SK-N-SH (cell line): Measurements from ENCODE around the gene RPL21. TPM values are rescaled to one million over a fixed set of nuclear protein-coding genes. Genes with fewer than 3 reads are reported as not detected.

Source experiments
- CTCF ChIA-PET: fragments of 300-600, 350-600 bp; formaldehyde crosslinking; extraction: SDS; loops from one replicate; lab custom pipeline; 2021; lab: Yijun Ruan, JAX
- POLR2A ChIA-PET: fragments of 350-600 bp; sonication (Branson Sonifier 250); formaldehyde crosslinking; extraction: SDS; loops from one replicate; lab custom pipeline; 2020; ENCODE audit warnings: antibody characterized with exemption, inconsistent platforms; lab: Yijun Ruan, JAX
- DNase-seq: peaks from one replicate; pipeline ENCODE4 v3.0.0; 2012
- H2AFZ ChIP-seq: fragments of 200-600 bp; sonication (generic); 2 replicates; pipeline ENCODE4 v1.8.1; 2016; ENCODE audit warnings: antibody characterized with exemption, mild to moderate bottlenecking, low read depth
- H3F3A ChIP-seq: fragments of 200-600 bp; sonication (generic); replicated peaks from 2 replicates; pipeline ENCODE3; 2016; ENCODE audit warnings: antibody characterized with exemption, mild to moderate bottlenecking; ENCODE audit not compliant: insufficient read depth
- H3K27ac ChIP-seq, 2 experiments: fragments of 200-500 bp in 1 of 2; fragments of 200-600 bp in 1 of 2; sonication (Bioruptor generic) in 1 of 2; sonication (generic), shearing (Covaris generic) in 1 of 2; 2 replicates each; pipeline versions ENCODE4 v1.5.1 to v1.6.1; 2014 to 2016; ENCODE audit warnings: low read depth in 2 of 2, inconsistent platforms in 1 of 2, low read length in 1 of 2, mild to moderate bottlenecking in 1 of 2, mixed read lengths in 1 of 2
- H3K27me3 ChIP-seq: fragments of 200-600 bp; sonication (generic), shearing (Covaris generic); 2 replicates; pipeline ENCODE4 v1.6.1; 2016; ENCODE audit warnings: mixed run types; ENCODE audit not compliant: insufficient read depth
- H3K36me3 ChIP-seq, 2 experiments: fragments of 200-500 bp in 1 of 2; fragments of 200-600 bp in 1 of 2; sonication (Bioruptor generic) in 1 of 2; sonication (generic) in 1 of 2; replicated peaks in 1 of 2; 2 replicates each; pipeline versions ENCODE3 to v1.5.1; 2014 to 2016; ENCODE audit warnings: low read length in 1 of 2, mild to moderate bottlenecking in 1 of 2; ENCODE audit not compliant: insufficient read depth in 2 of 2, control insufficient read depth in 1 of 2
- H3K4me1 ChIP-seq, 2 experiments: fragments of 200-500 bp in 1 of 2; fragments of 200-600 bp in 1 of 2; sonication (Bioruptor generic) in 1 of 2; sonication (generic), shearing (Covaris generic) in 1 of 2; 2 replicates each; pipeline versions ENCODE4 v1.5.1 to v1.6.1; 2014 to 2016; ENCODE audit warnings: low read depth in 1 of 2, low read length in 1 of 2, mixed run types in 1 of 2; ENCODE audit not compliant: insufficient read depth in 2 of 2, control insufficient read depth in 1 of 2
- H3K4me2 ChIP-seq: fragments of 200-600 bp; sonication (generic), shearing (Covaris generic); 2 replicates; pipeline ENCODE4 v1.6.1; 2017; ENCODE audit warnings: mixed run types
- H3K4me3 ChIP-seq, 2 experiments: fragments of 200-500 bp in 1 of 2; fragments of 200-600 bp in 1 of 2; sonication (Bioruptor generic) in 1 of 2; sonication (generic), shearing (Covaris generic) in 1 of 2; 2 replicates each; pipeline versions ENCODE4 v1.5.1 to v1.8.1; 2014 to 2016; ENCODE audit warnings: low read depth in 2 of 2, inconsistent platforms in 1 of 2, low read length in 1 of 2, mild to moderate bottlenecking in 1 of 2, mixed read lengths in 1 of 2, moderate library complexity in 1 of 2
- H3K79me2 ChIP-seq: fragments of 200-600 bp; sonication (generic); 2 replicates; pipeline ENCODE4 v1.8.1; 2017; ENCODE audit warnings: mild to moderate bottlenecking; ENCODE audit not compliant: insufficient read depth
- H3K9ac ChIP-seq: fragments of 200-600 bp; sonication (generic); 2 replicates; pipeline ENCODE4 v1.6.1; 2017; ENCODE audit warnings: mixed run types
- H3K9me2 ChIP-seq: fragments of 200-600 bp; sonication (generic); 2 replicates; pipeline ENCODE4 v1.6.1; 2017; ENCODE audit warnings: mixed run types
- H3K9me3 ChIP-seq: fragments of 200-600 bp; sonication (generic); 2 replicates; pipeline ENCODE4 v1.6.1; 2017; ENCODE audit warnings: mixed run types, mild to moderate bottlenecking, moderate library complexity
- H4K20me1 ChIP-seq: fragments of 200-600 bp; sonication (generic); 2 replicates; pipeline ENCODE4 v1.6.1; 2017; ENCODE audit warnings: mild to moderate bottlenecking, mixed run types; ENCODE audit not compliant: insufficient read depth
- ELF1 ChIP-seq: IDR thresholded peaks from 2 replicates; pipeline ENCODE4 v1.4.0; 2012
- EP300 ChIP-seq, 2 experiments: IDR thresholded peaks; 2 replicates each; pipeline versions ENCODE4 v1.4.0 to v1.6.1; 2012; ENCODE audit warnings: borderline replicate concordance in 1 of 2, low read depth in 1 of 2, low read length in 1 of 2
- FOXM1 ChIP-seq: IDR thresholded peaks from 2 replicates; pipeline ENCODE4 v1.4.0; 2012; ENCODE audit warnings: low read depth, mild to moderate bottlenecking
- JUND ChIP-seq: IDR thresholded peaks from 2 replicates; pipeline ENCODE4 v1.4.0; 2012
- MEF2A ChIP-seq: IDR thresholded peaks from 2 replicates; pipeline ENCODE4 v1.4.0; 2012; ENCODE audit warnings: low read depth, borderline replicate concordance
- MXI1 ChIP-seq: IDR thresholded peaks from 2 replicates; pipeline ENCODE4 v1.6.1; 2012; ENCODE audit warnings: mild to moderate bottlenecking, low read depth, low read length, improper control_type of control experiment
- POLR2AphosphoS5 ChIP-seq: IDR thresholded peaks from 2 replicates; pipeline ENCODE4 v1.6.1; 2012; ENCODE audit warnings: low read depth, low read length
- RAD21 ChIP-seq: IDR thresholded peaks from 2 replicates; pipeline ENCODE4 v1.6.1; 2012; ENCODE audit warnings: mild to moderate bottlenecking, low read length
- RFX5 ChIP-seq: IDR thresholded peaks from 2 replicates; pipeline ENCODE4 v1.6.1; 2012; ENCODE audit warnings: mild to moderate bottlenecking, improper control_type of control experiment, low read length
- RXRA ChIP-seq: IDR thresholded peaks from 2 replicates; pipeline ENCODE4 v1.4.0; 2012; ENCODE audit warnings: low read depth, mild to moderate bottlenecking, borderline replicate concordance
- SIN3A ChIP-seq: IDR thresholded peaks from 2 replicates; pipeline ENCODE4 v1.6.1; 2012; ENCODE audit warnings: low read depth, mild to moderate bottlenecking, low read length, moderate library complexity, borderline replicate concordance
- TCF12 ChIP-seq: IDR thresholded peaks from 2 replicates; pipeline ENCODE4 v1.4.0; 2012
- WGBS: methylation state at CpG from one replicate; pipeline ENCODE4 v1.1.6; 2017; ENCODE audit warnings: low lambda C conversion rate; 5-methylcytosine and 5-hydroxymethylcytosine counted together
- polyA plus RNA-seq, 3 experiments: library from polyadenylated mRNA; depleted of rRNA; stranded (reverse); fragments of >200 nt; gene quantifications; 2 replicates each; pipeline ENCODE4 v1.2.3, GENCODE V29; 2012
- TF ChIP-seq, protein P1 (sequence below): IDR thresholded peaks from 2 replicates; pipeline ENCODE4 v1.4.0; 2012; ENCODE audit warnings: low read depth
- TF ChIP-seq, protein P2 (sequence below): fragments of 200-600 bp; sonication (generic); IDR thresholded peaks from 2 replicates; pipeline ENCODE4 v1.6.1; 2017; ENCODE audit warnings: antibody characterized with exemption, mild to moderate bottlenecking, moderate library complexity
- TF ChIP-seq, protein P3 (sequence below): IDR thresholded peaks from 2 replicates; pipeline ENCODE4; 2012

The RPL21 gene
- polyA plus RNA-seq, 1 of the 3 experiments (the other 2 are of a cell fraction): 1,261 TPM

DNA sequence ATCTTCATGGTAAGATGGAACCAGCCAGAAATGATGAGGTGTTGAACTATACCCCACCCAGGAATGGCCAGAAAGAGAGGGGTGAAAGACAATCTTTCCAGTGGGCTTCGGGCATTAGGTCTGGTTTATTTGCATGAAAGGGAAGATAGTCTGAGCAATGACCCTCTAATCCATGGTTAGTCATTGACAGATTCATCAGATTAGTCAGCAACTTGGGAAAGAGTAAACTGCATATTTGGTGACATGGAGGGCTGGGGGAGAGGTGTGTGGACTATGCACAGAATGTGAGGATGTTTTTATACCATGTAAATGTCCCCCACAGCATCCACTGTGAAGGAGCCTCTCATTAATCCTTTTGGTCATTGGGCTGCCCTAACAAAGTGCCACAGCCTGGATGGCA is 49.7 kb upstream of the RPL21 start:
- Histone ChIP-seq H4K20me1 (no peaks in the 10 kb centered on the region), H3K4me3 (no peak overlapping the region), H3K9me2 (no peaks in the 10 kb centered on the region), H3K27me3 (no peaks in the 10 kb centered on the region), H3K36me3 (peaks cover 0 to 3% of the 10 kb centered on the region in 2 experiments), H3K9me3 (no peaks in the 10 kb centered on the region), H3K79me2 (no peaks in the 10 kb centered on the region), H3K9ac (no peak overlapping the region), H3K27ac (no peak overlapping the region), H3K4me1 (no peaks in the 10 kb centered on the region), H3K4me2 (no peak overlapping the region), H3F3A (no peaks in the 10 kb centered on the region), H2AFZ (no peak overlapping the region)
- no peak for DNase-seq
- TF ChIP-seq, protein P1, sequence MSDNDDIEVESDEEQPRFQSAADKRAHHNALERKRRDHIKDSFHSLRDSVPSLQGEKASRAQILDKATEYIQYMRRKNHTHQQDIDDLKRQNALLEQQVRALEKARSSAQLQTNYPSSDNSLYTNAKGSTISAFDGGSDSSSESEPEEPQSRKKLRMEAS: no peak
- TF ChIP-seq EP300 (IDR thresholded peaks at IDR 0.05; ENCODE audit: borderline replicate concordance in 1 of 2, low read depth in 1 of 2, low read length in 1 of 2) (no peak), SIN3A (no peak), MXI1 (no peak), JUND (no peak), TCF12 (no peak), FOXM1 (no peak), MEF2A (no peak), RFX5 (no peak), POLR2AphosphoS5 (no peak)
- TF ChIP-seq, protein P2, sequence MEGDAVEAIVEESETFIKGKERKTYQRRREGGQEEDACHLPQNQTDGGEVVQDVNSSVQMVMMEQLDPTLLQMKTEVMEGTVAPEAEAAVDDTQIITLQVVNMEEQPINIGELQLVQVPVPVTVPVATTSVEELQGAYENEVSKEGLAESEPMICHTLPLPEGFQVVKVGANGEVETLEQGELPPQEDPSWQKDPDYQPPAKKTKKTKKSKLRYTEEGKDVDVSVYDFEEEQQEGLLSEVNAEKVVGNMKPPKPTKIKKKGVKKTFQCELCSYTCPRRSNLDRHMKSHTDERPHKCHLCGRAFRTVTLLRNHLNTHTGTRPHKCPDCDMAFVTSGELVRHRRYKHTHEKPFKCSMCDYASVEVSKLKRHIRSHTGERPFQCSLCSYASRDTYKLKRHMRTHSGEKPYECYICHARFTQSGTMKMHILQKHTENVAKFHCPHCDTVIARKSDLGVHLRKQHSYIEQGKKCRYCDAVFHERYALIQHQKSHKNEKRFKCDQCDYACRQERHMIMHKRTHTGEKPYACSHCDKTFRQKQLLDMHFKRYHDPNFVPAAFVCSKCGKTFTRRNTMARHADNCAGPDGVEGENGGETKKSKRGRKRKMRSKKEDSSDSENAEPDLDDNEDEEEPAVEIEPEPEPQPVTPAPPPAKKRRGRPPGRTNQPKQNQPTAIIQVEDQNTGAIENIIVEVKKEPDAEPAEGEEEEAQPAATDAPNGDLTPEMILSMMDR: no peak
- TF ChIP-seq, protein P3, sequence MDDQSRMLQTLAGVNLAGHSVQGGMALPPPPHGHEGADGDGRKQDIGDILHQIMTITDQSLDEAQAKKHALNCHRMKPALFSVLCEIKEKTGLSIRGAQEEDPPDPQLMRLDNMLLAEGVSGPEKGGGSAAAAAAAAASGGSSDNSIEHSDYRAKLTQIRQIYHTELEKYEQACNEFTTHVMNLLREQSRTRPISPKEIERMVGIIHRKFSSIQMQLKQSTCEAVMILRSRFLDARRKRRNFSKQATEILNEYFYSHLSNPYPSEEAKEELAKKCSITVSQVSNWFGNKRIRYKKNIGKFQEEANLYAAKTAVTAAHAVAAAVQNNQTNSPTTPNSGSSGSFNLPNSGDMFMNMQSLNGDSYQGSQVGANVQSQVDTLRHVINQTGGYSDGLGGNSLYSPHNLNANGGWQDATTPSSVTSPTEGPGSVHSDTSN: no peak
- WGBS: 20% methylated on average over 1 of the region's 1 CpG
- ChIA-PET CTCF (no interaction called here), POLR2A (no interaction called here)

DNA sequence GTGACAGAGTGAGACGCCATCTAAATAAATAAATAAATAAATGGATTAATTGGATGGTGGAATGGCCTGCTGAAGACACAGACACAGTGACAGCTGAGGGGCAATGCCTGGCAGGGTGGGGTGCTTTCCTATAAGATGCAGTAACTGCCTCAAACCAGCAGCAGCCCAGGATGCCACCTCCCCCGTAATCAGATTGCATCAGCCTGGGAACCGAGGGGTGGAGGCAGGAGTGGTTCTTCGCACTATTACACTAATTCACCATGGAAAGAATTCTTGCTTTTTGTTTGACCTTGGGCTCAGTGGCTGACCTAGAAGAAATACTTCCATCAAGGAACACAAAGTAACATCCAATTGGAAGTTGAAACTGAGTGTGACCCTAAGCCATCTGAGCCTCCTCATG is 48.2 kb upstream of the RPL21 start:
- H3K36me3 ChIP-seq: no peaks in the 10 kb centered on the region
- no peaks in the 10 kb centered on the region for H3K79me2 ChIP-seq
- WGBS: 92% methylated on average over 4 of the region's 4 CpGs
- no peak overlapping the region for H3K9ac ChIP-seq
- no peak overlapping the region for H3K27ac ChIP-seq
- no peaks in the 10 kb centered on the region for H3K4me1 ChIP-seq
- H3K9me3 ChIP-seq: no peaks in the 10 kb centered on the region
- H3F3A ChIP-seq: no peaks in the 10 kb centered on the region
- ChIA-PET POLR2A (no interaction called here), CTCF (interaction anchor here (1.1 to 1.3 kb wide), 2 partner anchors 143 to 218 kb away, joined by 3 to 4 read pairs; no protein-coding TSS in a partner anchor)
- no peaks in the 10 kb centered on the region for H3K27me3 ChIP-seq
- no peaks in the 10 kb centered on the region for H3K9me2 ChIP-seq
- no peak overlapping the region for H2AFZ ChIP-seq
- TF ChIP-seq ELF1: no peak
- TF ChIP-seq RXRA: no peak
- TF ChIP-seq RAD21: no peak
- H3K4me3 ChIP-seq: no peak overlapping the region
- no peaks in the 10 kb centered on the region for H4K20me1 ChIP-seq
- no peak for DNase-seq
- no peak overlapping the region for H3K4me2 ChIP-seq
